Osteoblast (primary cell): ENCODE measurements around the gene TAF12. TPM values are rescaled to one million over a fixed set of nuclear protein-coding genes. Genes with fewer than 3 reads are reported as not detected.
"Not testable (repeated sequence)": the region's sequence is repeated elsewhere in the genome, so short reads cannot be mapped to it uniquely, and the experiment has no call there.

ENCODE experiments used
- DNase-seq: peaks from one replicate; pipeline ENCODE4 v3.0.0; 2011; ENCODE audit warnings: low spot score, mixed read lengths; ENCODE audit not compliant: insufficient read length; ENCODE audit errors: missing footprints
- H2AFZ ChIP-seq: 2 replicates; pipeline ENCODE4 v1.6.0; 2011; ENCODE audit warnings: mild to moderate bottlenecking, low read length
- H3K27ac ChIP-seq: 2 replicates; pipeline ENCODE4 v1.5.1; 2011; ENCODE audit warnings: mild to moderate bottlenecking, low read depth, low read length, moderate library complexity
- H3K27me3 ChIP-seq: 2 replicates; pipeline ENCODE4 v1.6.0; 2012; ENCODE audit warnings: mild to moderate bottlenecking, control low read depth, inconsistent platforms, low read length, moderate library complexity; ENCODE audit not compliant: insufficient read depth
- H3K36me3 ChIP-seq: 2 replicates; pipeline ENCODE4 v1.5.1; 2011; ENCODE audit warnings: mild to moderate bottlenecking, low read length, control low read depth, moderate library complexity; ENCODE audit not compliant: insufficient read depth
- H3K4me1 ChIP-seq: 2 replicates; pipeline ENCODE4 v1.5.1; 2011; ENCODE audit warnings: mild to moderate bottlenecking, low read length, control low read depth, moderate library complexity; ENCODE audit not compliant: insufficient read depth
- H3K4me2 ChIP-seq: 2 replicates; pipeline ENCODE4 v1.6.0; 2011; ENCODE audit warnings: mild to moderate bottlenecking, low read length; ENCODE audit not compliant: insufficient read depth
- H3K4me3 ChIP-seq: fragments of 200-600 bp; sonication (generic); 3 replicates; pipeline ENCODE4 v1.5.1; 2012; ENCODE audit warnings: mild to moderate bottlenecking, low read length, inconsistent platforms; ENCODE audit not compliant: insufficient read depth
- H3K79me2 ChIP-seq: 2 replicates; pipeline ENCODE4 v1.6.0; 2012; ENCODE audit warnings: mild to moderate bottlenecking, low read length, control low read depth, inconsistent platforms; ENCODE audit not compliant: insufficient read depth
- H3K9me3 ChIP-seq: 2 replicates; pipeline ENCODE4 v1.5.1; 2011; ENCODE audit warnings: low read depth, low read length, control low read depth
- H4K20me1 ChIP-seq: 2 replicates; pipeline ENCODE4 v1.6.0; 2012; ENCODE audit warnings: mild to moderate bottlenecking, low read length, control low read depth; ENCODE audit not compliant: insufficient read depth
- CTCF ChIP-seq: IDR thresholded peaks from 2 replicates; pipeline ENCODE4 v1.5.1; 2011; ENCODE audit warnings: mild to moderate bottlenecking, low read depth, low read length, moderate library complexity; ENCODE audit errors: extremely low read depth
- total RNA-seq: library from RNA; depleted of rRNA; stranded (reverse); fragments of >200 nt; gene quantifications from 2 replicates; pipeline ENCODE4 v1.2.3, GENCODE V29; 2012

TAF12 gene
- total RNA-seq, result 27.4 and 29.0 TPM in 2 replicates

- H3K27me3 ChIP-seq, result no peaks in the 10 kb centered on the region
- H3K9me3 ChIP-seq, result no peaks in the 10 kb centered on the region
- H2AFZ ChIP-seq, result peak within 1 kb of the TSS; percentile 100
- peak within 1 kb of the TSS; percentile 92 for H3K27ac ChIP-seq
- peak within 1 kb of the TSS; percentile 94 for H3K4me2 ChIP-seq
- peaks cover 28% of the 10 kb centered on the region for H3K4me1 ChIP-seq
- no peaks in the 10 kb centered on the region for H3K36me3 ChIP-seq
- TF ChIP-seq CTCF, result peak; percentile 16
- peaks cover 32% of the 10 kb centered on the region for H3K79me2 ChIP-seq
- H3K4me3 ChIP-seq, result peak within 1 kb of the TSS; percentile 100
- DNase-seq, result peak; percentile 92
- H4K20me1 ChIP-seq, result no peaks in the 10 kb centered on the region
Observed at GRCh38 chr1:28642847-28643635, at the start of gene TAF12. TAF12 (minus strand) TSS chr1:28643067; CDS start chr1:28622081, 20,986 bp downstream.

- not testable (repeated sequence) for H3K4me3 ChIP-seq, H3K27ac ChIP-seq, H3K9me3 ChIP-seq, H2AFZ ChIP-seq, H3K27me3 ChIP-seq, H3K79me2 ChIP-seq, H4K20me1 ChIP-seq, H3K4me2 ChIP-seq, H3K4me1 ChIP-seq
- H3K36me3 ChIP-seq, result peaks cover 18% of the 10 kb centered on the region
- DNase-seq, result peak; percentile 29
Observed at GRCh38 chr1:28691627-28692026, 48.8 kb upstream of the TAF12 start.

- peaks cover 7% of the 10 kb centered on the region for H3K36me3 ChIP-seq
- H3K27me3 ChIP-seq, result no peaks in the 10 kb centered on the region
- no peak overlapping the region for H3K4me3 ChIP-seq
- no peaks in the 10 kb centered on the region for H3K9me3 ChIP-seq
- H3K79me2 ChIP-seq, result peaks cover 8% of the 10 kb centered on the region
- no peak overlapping the region for H2AFZ ChIP-seq
- DNase-seq, result no peak
- no peak overlapping the region for H3K27ac ChIP-seq
- H4K20me1 ChIP-seq, result no peaks in the 10 kb centered on the region
- no peak for TF ChIP-seq CTCF
- H3K4me1 ChIP-seq, result no peaks in the 10 kb centered on the region
- H3K4me2 ChIP-seq, result no peak overlapping the region
Observed at GRCh38 chr1:28684937-28685336, 42.1 kb upstream of the TAF12 start.

GRCh38 chr1:28682840-28683239 is 40.0 kb upstream of the TAF12 start:
- Histone ChIP-seq H3K4me3 (no peak overlapping the region), H2AFZ (no peak overlapping the region), H3K27ac (no peak overlapping the region), H3K4me2 (no peak overlapping the region), H3K79me2 (peaks cover 11% of the 10 kb centered on the region), H3K9me3 (no peaks in the 10 kb centered on the region), H3K27me3 (no peaks in the 10 kb centered on the region), H3K4me1 (no peaks in the 10 kb centered on the region), H3K36me3 (peaks cover 6% of the 10 kb centered on the region), H4K20me1 (no peaks in the 10 kb centered on the region)
- TF ChIP-seq CTCF, result no peak
- peak; percentile 21 for DNase-seq
